Activated CD4-positive, CD25-positive, alpha-beta regulatory T cell treated with anti-CD3 and anti-CD28 coated beads, Interleukin-2, amount 50 U/mL, for 16 hours (primary cell): ENCODE data around the gene ATF6.
"Not testable (repeated sequence)": the region's sequence is repeated elsewhere in the genome, so short reads cannot be mapped to it uniquely, and the experiment has no call there.

Experiments
- DNase-seq: peaks from one replicate; pipeline ENCODE4 v3.0.0-alpha.2; 2020; ENCODE audit warnings: low read depth, low spot score

The ATF6 gene

GRCh38 chr1:161779393-161779792, 13.3 kb downstream of the ATF6 start:
- no peak for DNase-seq

GRCh38 chr1:161781995-161782394, 15.9 kb downstream of the ATF6 start:
- DNase-seq = no peak

GRCh38 chr1:161782886-161783285, 16.8 kb downstream of the ATF6 start:
- DNase-seq = no peak

- DNase-seq = no peak
Measured at GRCh38 chr1:161784968-161785367, 18.8 kb downstream of the ATF6 start.

- no peak for DNase-seq
Measured at GRCh38 chr1:161787355-161787754, 21.2 kb downstream of the ATF6 start.

GRCh38 chr1:161790587-161791317, 24.6 kb downstream of the ATF6 start:
- no peak for DNase-seq

GRCh38 chr1:161791904-161792655, 26.0 kb downstream of the ATF6 start:
- no peak for DNase-seq

GRCh38 chr1:161792740-161793139, 26.6 kb downstream of the ATF6 start:
- DNase-seq = no peak

GRCh38 chr1:161799792-161800191, 33.7 kb downstream of the ATF6 start:
- no peak for DNase-seq

GRCh38 chr1:161801955-161802354, 35.8 kb downstream of the ATF6 start:
- no peak for DNase-seq

- no peak for DNase-seq
Measured at GRCh38 chr1:161803181-161803580, 37.1 kb downstream of the ATF6 start.

- no peak for DNase-seq
Measured at GRCh38 chr1:161805399-161806197, 39.5 kb downstream of the ATF6 start.

- not testable (repeated sequence) for DNase-seq
Measured at GRCh38 chr1:161809202-161809601, 43.1 kb downstream of the ATF6 start.

GRCh38 chr1:161809656-161810055, 43.5 kb downstream of the ATF6 start:
- not testable (repeated sequence) for DNase-seq

GRCh38 chr1:161810780-161811179, 44.7 kb downstream of the ATF6 start:
- DNase-seq = no peak

GRCh38 chr1:161816201-161816600, 50.1 kb downstream of the ATF6 start:
- no peak for DNase-seq

- no peak for DNase-seq
Measured at GRCh38 chr1:161817176-161817730, 51.1 kb downstream of the ATF6 start.

- DNase-seq = no peak
Measured at GRCh38 chr1:161820914-161821313, 54.8 kb downstream of the ATF6 start.

- DNase-seq = no peak
Measured at GRCh38 chr1:161824618-161825017, 58.5 kb downstream of the ATF6 start.

- DNase-seq = no peak
Measured at GRCh38 chr1:161825831-161826230, 59.7 kb downstream of the ATF6 start.

GRCh38 chr1:161826478-161826877, 60.4 kb downstream of the ATF6 start:
- no peak for DNase-seq

GRCh38 chr1:161827786-161828185, 61.7 kb downstream of the ATF6 start:
- no peak for DNase-seq
